C4-2B (cell line): ENCODE measurements around the gene ANKRD52.

Experiments used
- H3K27ac ChIP-seq: fragments of 450-650 bp; 2 replicates; pipeline ENCODE4 v1.5.1; 2017
- ZFX ChIP-seq: fragments of 450-650 bp; IDR thresholded peaks from 2 replicates; pipeline ENCODE4 v1.6.1; 2017
- TF ChIP-seq, protein P1 (sequence below): fragments of 450-650 bp; conservative IDR thresholded peaks from 2 replicates; pipeline ENCODE4 v1.5.1; 2017; ENCODE audit warnings: mild to moderate bottlenecking

Gene ANKRD52

DNA sequence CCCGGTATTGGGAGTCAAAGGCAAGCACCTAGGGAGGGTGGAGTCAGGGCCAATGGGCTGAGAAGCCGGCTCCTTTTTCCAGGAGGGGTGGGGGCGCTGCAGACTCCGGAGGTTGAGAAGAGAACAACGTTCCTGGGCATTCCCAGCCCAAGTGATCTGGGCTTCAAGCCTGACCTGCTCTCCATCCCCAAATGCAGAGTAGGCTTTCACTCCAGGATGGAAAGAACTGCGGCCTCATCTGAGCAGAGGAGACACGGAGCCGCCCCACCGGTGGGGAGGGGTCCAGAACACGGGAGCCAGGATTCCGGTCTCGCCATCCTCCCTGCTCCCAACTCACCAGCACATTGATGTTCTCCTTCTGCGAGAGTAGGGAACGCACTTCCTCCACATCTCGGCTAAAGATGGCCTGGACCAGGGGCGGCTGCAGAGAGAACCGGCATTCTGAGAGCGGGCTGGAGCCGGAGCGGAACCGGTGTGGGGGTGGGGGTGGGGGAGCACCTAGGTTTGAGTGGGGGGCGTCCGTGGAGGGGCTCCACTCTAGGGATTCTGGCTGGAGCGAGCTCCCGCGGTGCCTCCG is 605 bp downstream of the ANKRD52 start:
- H3K27ac ChIP-seq, result peak overlapping the region; percentile 80

DNA sequence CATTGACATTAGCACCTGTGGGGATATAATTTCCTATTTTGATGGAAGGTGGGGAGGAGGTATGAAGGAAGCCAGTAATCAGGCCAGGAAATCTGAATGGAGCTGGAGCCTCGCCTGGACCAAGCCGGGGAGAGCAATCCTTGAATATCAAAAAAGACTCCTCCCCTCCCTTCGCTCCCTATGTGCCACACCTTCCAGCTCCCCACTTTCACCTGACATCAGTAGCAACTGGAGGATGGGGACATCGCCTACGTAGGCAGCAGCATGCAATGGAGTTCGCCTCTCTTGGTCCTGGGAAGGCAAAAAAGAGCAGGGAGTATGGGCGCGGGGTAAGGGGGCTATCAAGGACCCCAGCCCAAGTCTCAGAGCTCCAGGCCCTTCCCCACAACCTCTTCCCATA is 1.1 kb downstream of the ANKRD52 start:
- H3K27ac ChIP-seq, result peak overlapping the region; percentile 80
- TF ChIP-seq, protein P1, sequence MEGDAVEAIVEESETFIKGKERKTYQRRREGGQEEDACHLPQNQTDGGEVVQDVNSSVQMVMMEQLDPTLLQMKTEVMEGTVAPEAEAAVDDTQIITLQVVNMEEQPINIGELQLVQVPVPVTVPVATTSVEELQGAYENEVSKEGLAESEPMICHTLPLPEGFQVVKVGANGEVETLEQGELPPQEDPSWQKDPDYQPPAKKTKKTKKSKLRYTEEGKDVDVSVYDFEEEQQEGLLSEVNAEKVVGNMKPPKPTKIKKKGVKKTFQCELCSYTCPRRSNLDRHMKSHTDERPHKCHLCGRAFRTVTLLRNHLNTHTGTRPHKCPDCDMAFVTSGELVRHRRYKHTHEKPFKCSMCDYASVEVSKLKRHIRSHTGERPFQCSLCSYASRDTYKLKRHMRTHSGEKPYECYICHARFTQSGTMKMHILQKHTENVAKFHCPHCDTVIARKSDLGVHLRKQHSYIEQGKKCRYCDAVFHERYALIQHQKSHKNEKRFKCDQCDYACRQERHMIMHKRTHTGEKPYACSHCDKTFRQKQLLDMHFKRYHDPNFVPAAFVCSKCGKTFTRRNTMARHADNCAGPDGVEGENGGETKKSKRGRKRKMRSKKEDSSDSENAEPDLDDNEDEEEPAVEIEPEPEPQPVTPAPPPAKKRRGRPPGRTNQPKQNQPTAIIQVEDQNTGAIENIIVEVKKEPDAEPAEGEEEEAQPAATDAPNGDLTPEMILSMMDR, result no peak
- TF ChIP-seq ZFX, result no peak

More for the DNA sequence above, 605 bp downstream of the ANKRD52 start:
- no peak for TF ChIP-seq ZFX
- TF ChIP-seq, protein P1, result no peak

DNA sequence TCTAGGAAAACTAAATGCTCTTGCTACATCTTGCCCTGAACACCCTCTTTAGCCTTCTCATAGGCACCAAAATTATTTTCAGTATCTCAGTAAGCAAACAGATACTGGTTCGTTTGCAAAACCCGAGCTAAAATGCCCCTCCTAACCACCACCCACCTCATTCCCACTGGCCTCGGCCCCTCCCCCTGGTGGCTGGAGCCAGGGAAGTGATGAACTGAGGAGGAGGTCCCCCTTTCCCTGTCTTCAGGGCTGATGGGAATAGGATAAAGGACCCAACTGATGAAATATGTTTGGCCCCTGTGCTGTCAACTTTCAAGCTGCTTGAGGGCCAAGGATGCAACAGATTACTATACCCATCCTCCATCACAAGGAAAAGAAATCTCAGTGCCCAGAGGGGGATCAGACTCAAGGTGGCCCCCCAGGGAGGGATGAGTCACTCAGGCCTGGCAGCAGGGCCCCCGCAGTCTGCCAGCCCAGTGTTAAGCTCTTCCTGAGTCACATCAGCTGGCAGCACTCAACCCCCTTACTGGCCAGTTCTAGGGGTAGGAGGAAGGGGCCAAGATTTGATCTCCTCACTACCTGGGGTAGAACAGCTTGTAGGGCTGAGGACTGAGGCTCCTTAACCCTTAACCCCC is 1.7 kb downstream of the ANKRD52 start:
- H3K27ac ChIP-seq, result peak overlapping the region; percentile 80; the same call in 1 of the 2 replicates
- TF ChIP-seq, protein P1, result no peak
- no peak for TF ChIP-seq ZFX

DNA sequence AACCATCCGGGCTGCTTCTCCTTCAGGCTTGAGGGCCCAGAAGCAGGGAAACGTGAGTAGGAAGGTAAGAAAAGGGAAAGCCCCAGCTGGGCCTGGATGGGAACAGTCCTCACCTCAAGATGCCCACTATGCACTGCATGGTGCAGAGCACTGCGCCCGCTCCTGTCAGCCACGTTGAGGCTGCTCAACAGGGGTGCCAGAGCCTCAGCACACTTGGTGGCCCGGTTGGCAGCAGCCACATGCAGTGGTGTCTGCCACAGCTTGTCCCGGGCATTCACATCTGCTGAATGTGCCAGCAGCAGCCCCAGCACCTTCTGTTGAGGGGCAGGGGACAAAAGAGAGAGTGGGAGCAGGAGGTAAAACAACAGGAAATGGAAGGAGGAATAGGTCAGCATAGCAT is 2.5 kb downstream of the ANKRD52 start:
- TF ChIP-seq, protein P1, result no peak
- TF ChIP-seq ZFX, result no peak
- H3K27ac ChIP-seq, result no peak overlapping the region

DNA sequence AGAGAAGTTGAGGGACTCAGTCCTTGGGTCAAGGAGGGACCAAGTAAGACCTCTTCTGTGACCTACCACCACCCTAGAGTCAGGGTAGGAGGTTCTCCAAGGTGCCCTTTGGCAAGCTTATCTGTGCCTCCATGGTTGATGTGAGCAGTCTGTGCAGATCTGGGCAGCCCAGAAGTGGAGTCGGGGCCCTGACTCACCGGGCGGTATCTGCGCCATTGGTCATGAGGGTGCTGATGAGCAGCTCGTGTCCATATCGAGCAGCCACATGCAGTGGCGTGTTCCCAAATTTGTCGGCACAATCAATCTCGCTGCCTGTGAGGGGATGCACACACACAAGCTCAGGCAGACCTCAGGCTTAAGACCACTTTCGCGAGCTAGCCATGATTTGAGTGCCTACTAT is 5.1 kb downstream of the ANKRD52 start:
- H3K27ac ChIP-seq, result no peak overlapping the region
- no peak for TF ChIP-seq ZFX
- TF ChIP-seq, protein P1, result no peak

DNA sequence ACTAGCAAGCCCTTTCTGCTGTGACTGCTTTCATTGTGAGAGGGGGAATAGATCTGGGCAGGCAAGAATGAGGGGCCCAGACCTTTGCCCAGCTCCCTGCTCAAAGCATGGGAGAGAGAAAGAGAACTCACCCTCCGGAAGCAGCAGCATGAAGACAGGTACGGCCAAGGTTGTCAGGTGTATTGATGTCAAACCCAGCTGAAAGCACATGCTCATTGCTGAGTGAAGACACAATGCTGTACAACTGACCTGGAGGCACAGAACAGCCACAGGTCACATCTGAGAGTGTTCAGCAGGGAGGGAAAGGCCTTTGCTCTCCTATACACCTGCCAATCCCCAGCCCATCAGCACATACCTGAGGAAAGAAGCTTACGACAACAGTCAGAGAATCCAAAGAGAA is 5.5 kb downstream of the ANKRD52 start:
- no peak overlapping the region for H3K27ac ChIP-seq
- no peak for TF ChIP-seq ZFX
- TF ChIP-seq, protein P1, result no peak

DNA sequence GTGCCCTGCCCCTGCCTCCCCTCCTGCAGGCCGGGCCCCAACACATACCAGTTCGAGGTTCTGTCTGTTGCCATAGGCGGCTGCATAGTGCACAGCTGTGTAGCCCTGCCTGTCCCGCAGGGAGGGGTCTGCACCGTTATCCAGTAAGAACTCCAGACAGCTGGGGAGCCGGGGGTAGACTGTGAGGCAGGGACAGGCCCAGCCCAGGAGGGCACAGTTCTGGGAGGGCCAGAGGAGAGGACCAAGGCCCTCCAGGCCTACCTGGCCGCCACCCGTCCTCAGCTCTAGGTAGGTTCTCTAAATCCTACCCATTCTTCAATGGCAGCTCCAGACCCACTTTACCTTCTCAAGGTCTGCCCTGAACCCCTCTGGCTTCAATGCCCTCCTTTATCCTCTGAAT is 9.5 kb downstream of the ANKRD52 start:
- TF ChIP-seq ZFX, result no peak
- TF ChIP-seq, protein P1, result no peak

More for the DNA sequence above, 9.5 kb downstream of the ANKRD52 start:
- H3K27ac ChIP-seq, result no peak overlapping the region
